HCT116 (cell line): Measurements from ENCODE around the gene GAREM2. TPM values are rescaled to one million over a fixed set of nuclear protein-coding genes. Genes with fewer than 3 reads are reported as not detected.

Experiments used
- ATAC-seq: fragments of 200-7000 bp; cut with Tn5 transposase; 2 replicates; pipeline ENCODE4 v1.9.1; 2020; ENCODE audit warnings: mild to moderate bottlenecking, moderate library complexity
- BruUV-seq: library from RNA; stranded (reverse); fragments of 400-500 nt; replicated peaks from 2 replicates; lab custom pipeline; 2021; lab: Mats Ljungman, UMichigan
- CTCF ChIA-PET: fragments of 300-600 bp; sonication (Branson Sonifier 250); formaldehyde crosslinking; loops from one replicate; lab custom pipeline; 2021; ENCODE audit warnings: antibody characterized with exemption; lab: Charles Lee
- POLR2A ChIA-PET: fragments of 300-600, 350-600 bp; sonication (Branson Sonifier 250); formaldehyde crosslinking; loops from one replicate; lab custom pipeline; 2021; ENCODE audit warnings: antibody characterized with exemption; lab: Charles Lee
- RAD21 ChIA-PET, 2 experiments: fragments of 300-600 bp; sonication (Branson Sonifier 250); formaldehyde crosslinking; loops; one replicate each; lab custom pipeline; 2023; ENCODE audit warnings: low total read pairs in 2 of 2; ENCODE audit not compliant: uncharacterized antibody in 2 of 2, unreplicated experiment in 2 of 2, low non-redundant PET in 1 of 2; lab: Charles Lee
- DNase-seq: peaks from one replicate; pipeline ENCODE4 v3.0.0-alpha.2; 2010; ENCODE audit warnings: low read depth, low spot score
- H2AFZ ChIP-seq: fragments of 200-600 bp; shearing (Covaris generic), sonication (generic); 2 replicates; pipeline ENCODE4 v1.6.1; 2017; ENCODE audit warnings: low read depth, mixed run types, mixed read lengths, antibody characterized with exemption, low read length; ENCODE audit not compliant: poor library complexity, severe bottlenecking
- H3K27ac ChIP-seq: 2 replicates; pipeline ENCODE4 v1.5.1; 2012; ENCODE audit warnings: low read depth, low read length
- H3K27me3 ChIP-seq: fragments of 200-600 bp; sonication (generic); 2 replicates; pipeline ENCODE4 v1.6.1; 2016; ENCODE audit warnings: mixed run types, low read length, mixed read lengths; ENCODE audit not compliant: insufficient read depth
- H3K36me3 ChIP-seq, 2 experiments: fragments of 200-500 bp in 1 of 2; fragments of 200-600 bp in 1 of 2; sonication (Bioruptor generic) in 1 of 2; sonication (generic) in 1 of 2; 2 replicates each; pipeline versions ENCODE4 v1.5.1 to v1.6.1; 2014 to 2016; ENCODE audit warnings: low read length in 2 of 2, inconsistent platforms in 1 of 2, mixed read lengths in 1 of 2, mixed run types in 1 of 2; ENCODE audit not compliant: insufficient read depth in 2 of 2, control insufficient read depth in 1 of 2
- H3K4me1 ChIP-seq, 2 experiments: fragments of 200-600 bp in 1 of 2; sonication (generic) in 1 of 2; 2 replicates each; pipeline versions ENCODE4 v1.5.1 to v1.6.1; 2012 to 2017; ENCODE audit warnings: low read length in 2 of 2, inconsistent platforms in 1 of 2, mild to moderate bottlenecking in 1 of 2, mixed read lengths in 1 of 2, mixed run types in 1 of 2, moderate library complexity in 1 of 2; ENCODE audit not compliant: insufficient read depth in 2 of 2, control insufficient read depth in 1 of 2
- H3K4me2 ChIP-seq: fragments of 200-600 bp; sonication (generic); 2 replicates; pipeline ENCODE4 v1.6.1; 2017; ENCODE audit warnings: mixed run types, low read length, mixed read lengths
- H3K4me3 ChIP-seq, 2 experiments: fragments of 200-600 bp in 1 of 2; sonication (generic) in 1 of 2; replicated peaks in 1 of 2; 2 replicates each; pipeline ENCODE4 v1.5.1; 2011 to 2016; ENCODE audit warnings: low read length in 2 of 2, control low read depth in 1 of 2, low read depth in 1 of 2, mild to moderate bottlenecking in 1 of 2, mixed read lengths in 1 of 2, mixed run types in 1 of 2
- H3K79me2 ChIP-seq: fragments of 200-600 bp; sonication (generic); 2 replicates; pipeline ENCODE4 v1.6.1; 2017; ENCODE audit warnings: mild to moderate bottlenecking, mixed run types, low read length, moderate library complexity, mixed read lengths; ENCODE audit not compliant: insufficient read depth
- H3K9ac ChIP-seq: fragments of 200-600 bp; sonication (generic); 2 replicates; pipeline ENCODE4 v1.6.1; 2016; ENCODE audit warnings: low read length, mixed read lengths
- H3K9me2 ChIP-seq: fragments of 200-600 bp; sonication (generic), shearing (Covaris generic); 2 replicates; pipeline ENCODE4 v1.6.1; 2017; ENCODE audit warnings: mixed run types, mild to moderate bottlenecking, moderate library complexity; ENCODE audit not compliant: insufficient read depth
- H3K9me3 ChIP-seq, 2 experiments: fragments of 200-500 bp in 1 of 2; fragments of 200-600 bp in 1 of 2; sonication (Bioruptor generic) in 1 of 2; sonication (generic) in 1 of 2; 2 replicates each; pipeline ENCODE4 v1.6.1; 2014 to 2017; ENCODE audit warnings: low read length in 2 of 2, mixed read lengths in 2 of 2, inconsistent platforms in 1 of 2, low read depth in 1 of 2, mild to moderate bottlenecking in 1 of 2, mixed run types in 1 of 2, moderate library complexity in 1 of 2; ENCODE audit not compliant: control insufficient read depth in 1 of 2, insufficient read depth in 1 of 2
- H4K20me1 ChIP-seq: fragments of 200-600 bp; sonication (generic), shearing (Covaris generic); 2 replicates; pipeline ENCODE4 v1.6.1; 2017; ENCODE audit warnings: mixed run types, mild to moderate bottlenecking, moderate library complexity; ENCODE audit not compliant: insufficient read depth
- CEBPB ChIP-seq: IDR thresholded peaks from 2 replicates; pipeline ENCODE4 v1.6.1; 2012; ENCODE audit warnings: low read depth
- CTCF ChIP-seq, 3 experiments: fragments of 200-600 bp in 1 of 3; sonication (generic) in 1 of 3; IDR thresholded peaks in 2 of 3; conservative IDR thresholded peaks in 1 of 3; 2 replicates each; pipeline ENCODE4 v1.5.1; 2012 to 2017; ENCODE audit warnings: low read depth in 2 of 3, low read length in 2 of 3, antibody characterized with exemption in 1 of 3, borderline replicate concordance in 1 of 3, control low read depth in 1 of 3, mild to moderate bottlenecking in 1 of 3, mixed read lengths in 1 of 3, mixed run types in 1 of 3, moderate library complexity in 1 of 3; ENCODE audit not compliant: insufficient read depth in 1 of 3
- ELF1 ChIP-seq: IDR thresholded peaks from 2 replicates; pipeline ENCODE4 v1.6.1; 2012; ENCODE audit warnings: low read depth, borderline replicate concordance
- EZH2 ChIP-seq: fragments of 200-600 bp; sonication (generic); IDR thresholded peaks from 2 replicates; pipeline ENCODE4 v1.6.1; 2017; ENCODE audit warnings: antibody characterized with exemption, mixed run types
- MAX ChIP-seq: IDR thresholded peaks from 2 replicates; pipeline ENCODE4 v1.6.1; 2012
- POLR2AphosphoS5 ChIP-seq: IDR thresholded peaks from 2 replicates; pipeline ENCODE4 v1.6.1; 2011; ENCODE audit warnings: mild to moderate bottlenecking, low read depth, low read length, moderate library complexity
- RAD21 ChIP-seq: IDR thresholded peaks from 2 replicates; pipeline ENCODE4 v1.6.1; 2012; ENCODE audit warnings: low read depth, mild to moderate bottlenecking
- SIN3A ChIP-seq: IDR thresholded peaks from 2 replicates; pipeline ENCODE4 v1.6.1; 2012; ENCODE audit warnings: low read depth
- SP1 ChIP-seq: IDR thresholded peaks from 2 replicates; pipeline ENCODE4 v1.6.1; 2012; ENCODE audit warnings: low read depth
- TCF7L2 ChIP-seq: IDR thresholded peaks from 2 replicates; pipeline ENCODE4 v1.7.0; 2011; ENCODE audit warnings: borderline replicate concordance, inconsistent platforms; ENCODE audit not compliant: insufficient read depth, insufficient read length; ENCODE audit errors: extremely low read depth
- YY1 ChIP-seq: IDR thresholded peaks from 2 replicates; pipeline ENCODE4 v1.6.1; 2011; ENCODE audit warnings: low read length, low read depth, moderate library complexity, mild to moderate bottlenecking; ENCODE audit not compliant: insufficient replicate concordance; ENCODE audit errors: extremely low read depth
- intact Hi-C: fragments of 100-400 bp; cut with micrococcal nuclease; formaldehyde crosslinking; loops from 2 replicates; pipeline ENCODE4 v1.10.0; 2022
- total RNA-seq: library from RNA; stranded (reverse); gene quantifications from one replicate; pipeline ENCODE4 v1.2.1, GENCODE V29; 2021; ENCODE audit not compliant: unreplicated experiment

GAREM2 gene
- total RNA-seq, 1 experiment from 2014 or later = 13.3 TPM

DNA sequence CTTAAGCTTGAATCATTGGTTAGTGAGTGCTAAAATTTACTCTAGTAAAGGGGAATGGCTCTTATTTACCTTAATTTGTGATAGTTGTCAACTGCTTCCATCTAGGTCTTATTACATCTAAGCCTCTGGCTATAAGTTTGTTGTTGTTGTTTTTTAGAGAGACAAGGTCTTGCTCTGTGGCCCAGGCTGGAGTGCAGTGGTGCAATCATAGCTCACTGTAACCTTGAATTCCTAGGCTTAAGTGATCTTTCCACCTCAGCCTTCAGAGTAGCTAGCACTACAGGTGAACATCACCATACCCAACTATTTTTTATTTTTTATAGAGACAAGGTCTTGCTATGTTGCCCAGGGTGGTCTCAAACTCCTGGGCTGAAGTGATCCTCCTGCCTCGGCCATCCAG is 65.0 kb downstream of the GAREM2 start:
- ChIA-PET CTCF (no interaction called here), POLR2A (no interaction called here), RAD21 (no interaction called here)
- BruUV-seq = no TSS peak
- no peak for DNase-seq
- H3K79me2 ChIP-seq = peaks cover 37% of the 10 kb centered on the region
- no peaks in the 10 kb centered on the region for H4K20me1 ChIP-seq
- H3K27ac ChIP-seq = no peak overlapping the region
- ATAC-seq = no peak
- no peak overlapping the region for H3K4me2 ChIP-seq
- no peak overlapping the region for H2AFZ ChIP-seq
- H3K9ac ChIP-seq = no peak overlapping the region
- peaks cover 5 to 16% of the 10 kb centered on the region in 2 experiments; a peak in 3 of 4 replicates for H3K4me1 ChIP-seq
- H3K4me3 ChIP-seq = no peak overlapping the region
- no peak for TF ChIP-seq CTCF (IDR thresholded peaks at IDR 0.05 in 2 of 3, conservative IDR thresholded peaks at IDR 0.05 in 1 of 3; ENCODE audit: borderline replicate concordance in 1 of 3, insufficient read depth in 1 of 3, low read depth in 2 of 3, low read length in 2 of 3)
- no peak for TF ChIP-seq ELF1
- TF ChIP-seq SP1 = no peak
- TF ChIP-seq CEBPB = no peak
- no peak for TF ChIP-seq YY1
- TF ChIP-seq EZH2 = no peak
- no peak for TF ChIP-seq SIN3A
- no peak for TF ChIP-seq TCF7L2
- TF ChIP-seq MAX = no peak
- TF ChIP-seq RAD21 = no peak
- TF ChIP-seq POLR2AphosphoS5 = no peak
- intact Hi-C loops = loop anchor here (10.0 kb wide), 1 partner anchor 337 kb away; no protein-coding TSS in a partner anchor
- H3K9me3 ChIP-seq = no peaks in the 10 kb centered on the region
- H3K36me3 ChIP-seq = peaks cover 8 to 34% of the 10 kb centered on the region in 2 experiments
- no peaks in the 10 kb centered on the region for H3K27me3 ChIP-seq
- no peaks in the 10 kb centered on the region for H3K9me2 ChIP-seq
